GM12872 (cell line): ENCODE measurements around the gene CELF4.

Experiments used
- CTCF ChIP-seq: IDR thresholded peaks from 3 replicates; pipeline ENCODE4 v1.5.1; 2011; ENCODE audit warnings: low read depth, mild to moderate bottlenecking, low read length, moderate library complexity; ENCODE audit not compliant: insufficient read depth

CELF4 gene

DNA sequence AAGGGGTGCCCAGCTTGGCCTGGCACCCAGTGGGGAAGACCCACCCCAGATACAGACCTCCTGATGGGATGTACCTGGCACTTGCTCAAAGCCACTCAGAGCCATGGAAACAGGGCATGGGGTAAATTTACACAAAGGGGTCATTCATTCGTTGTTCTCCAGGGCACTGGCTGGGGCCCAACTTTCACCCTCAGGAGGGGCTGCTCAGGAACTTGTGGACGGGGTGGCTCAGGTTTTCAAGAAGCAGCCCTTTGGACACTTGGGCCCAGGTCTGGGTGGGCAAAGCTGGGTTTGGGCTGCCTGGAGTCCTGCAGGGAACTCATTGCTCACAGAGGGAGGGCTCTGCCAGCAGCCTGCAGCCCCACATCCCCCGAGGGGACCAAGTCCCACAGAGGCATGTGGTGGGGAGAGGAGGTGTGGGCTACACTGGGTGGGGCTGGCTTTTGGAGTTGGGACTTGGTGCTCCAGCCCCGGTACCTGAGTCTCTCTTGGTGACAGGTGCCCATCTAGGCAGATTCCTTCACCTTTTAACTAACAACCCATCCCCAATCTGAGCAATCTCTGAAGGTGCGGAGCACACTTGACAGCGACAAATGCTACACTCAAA, 172.3 kb downstream of the CELF4 start:
- TF ChIP-seq CTCF: no peak

- TF ChIP-seq CTCF: no peak
Observed at GRCh38 chr18:37392648-37393047, 172.9 kb downstream of the CELF4 start.

DNA sequence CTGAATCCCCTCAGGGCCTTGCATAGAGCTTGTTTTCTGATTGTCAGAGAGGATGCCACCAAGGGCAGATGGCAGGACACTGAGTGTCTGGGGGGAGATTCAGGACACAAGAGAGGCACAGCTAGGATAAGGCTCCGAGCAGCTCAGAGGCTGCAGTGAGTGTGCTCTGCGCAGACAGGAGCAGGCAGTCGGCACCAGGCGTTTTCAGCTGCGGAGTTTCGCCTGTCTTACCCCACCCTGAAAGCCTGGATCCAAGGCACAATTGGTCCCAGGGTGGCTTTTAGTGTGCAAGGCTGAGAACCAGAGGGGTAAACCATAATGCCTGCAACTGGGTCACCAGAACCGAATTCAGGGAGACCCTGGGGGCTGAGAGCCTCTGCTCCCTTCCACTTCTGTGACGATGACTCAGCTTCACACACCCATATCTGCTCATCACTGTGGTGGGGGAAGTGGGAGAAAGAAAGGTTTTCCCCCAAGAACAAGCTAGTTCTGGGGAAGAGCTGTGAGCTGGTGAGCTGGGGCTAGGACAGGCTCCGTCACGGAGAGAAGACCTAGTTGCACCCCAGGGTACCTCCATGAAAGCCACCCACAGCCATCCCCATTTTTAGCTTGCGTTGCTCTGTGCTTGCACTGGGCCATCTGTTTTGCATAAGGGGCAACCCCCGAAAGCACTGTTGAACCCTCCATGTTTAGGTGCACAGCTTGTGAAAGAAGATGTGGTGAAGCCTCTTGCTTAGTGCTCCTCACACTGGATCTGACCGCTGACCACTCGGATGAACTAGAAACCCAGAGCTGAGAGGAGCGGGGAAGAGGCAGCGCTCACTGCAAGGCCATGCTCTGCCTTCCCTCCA, 173.7 kb downstream of the CELF4 start:
- TF ChIP-seq CTCF: no peak

- no peak for TF ChIP-seq CTCF
Observed at GRCh38 chr18:37391156-37391555, 174.4 kb downstream of the CELF4 start.

- no peak for TF ChIP-seq CTCF
Observed at GRCh38 chr18:37390687-37391086, 174.9 kb downstream of the CELF4 start.

DNA sequence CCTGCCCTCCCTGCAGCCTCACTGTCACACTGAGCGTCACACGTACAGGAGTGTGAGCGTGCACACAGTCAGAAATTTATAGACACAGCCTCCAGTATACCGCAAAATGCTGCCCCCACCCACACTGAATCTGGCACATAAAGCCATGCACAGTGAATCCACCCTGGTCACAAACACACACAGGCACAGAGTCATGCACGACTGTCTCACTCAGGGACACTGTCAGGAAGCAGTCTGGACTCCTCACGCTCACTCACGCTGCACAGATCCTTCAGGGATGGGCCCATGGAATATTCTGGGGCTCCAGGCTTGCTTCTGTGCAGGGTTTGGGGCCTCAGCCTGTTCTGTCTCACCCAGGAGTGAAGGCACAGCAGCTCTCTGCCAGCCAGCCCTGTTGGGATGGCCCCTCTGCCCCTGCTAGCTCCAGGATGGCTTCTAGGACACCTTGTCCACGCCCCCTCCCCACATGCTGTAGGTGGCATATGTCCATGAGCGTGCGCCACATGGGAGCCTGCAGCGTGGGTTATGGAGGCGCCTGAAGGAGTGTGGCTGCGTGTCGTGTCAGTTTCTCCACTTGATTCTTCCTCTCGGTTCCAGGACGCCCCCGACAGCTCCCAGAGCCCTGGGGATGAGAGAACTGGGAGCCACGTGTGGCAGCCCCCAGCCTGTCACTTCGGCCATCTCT, 175.8 kb downstream of the CELF4 start:
- no peak for TF ChIP-seq CTCF

DNA sequence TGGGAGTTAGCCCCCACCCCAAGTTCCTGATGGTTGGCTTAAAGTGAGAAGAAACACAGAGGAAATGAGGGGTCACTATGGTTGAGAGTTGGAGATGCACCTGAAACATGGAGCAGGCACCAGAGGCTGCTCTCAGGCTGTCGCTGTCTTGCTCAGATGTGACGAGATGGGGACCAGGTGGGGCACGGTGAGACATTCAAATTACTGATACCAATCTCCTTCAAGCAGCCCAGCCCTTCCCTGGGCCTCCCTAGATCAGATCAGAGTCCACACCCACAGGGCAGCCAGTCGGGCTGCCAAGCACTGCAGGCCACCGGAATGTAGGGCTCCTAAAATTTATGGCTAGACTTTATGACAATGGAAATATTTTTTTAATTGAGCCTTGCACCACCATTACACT, 176.6 kb downstream of the CELF4 start:
- no peak for TF ChIP-seq CTCF
